Mesenchymal stem cell (in vitro differentiated cells and primary cell): ENCODE results near the gene CHRNA4.

Experiments used
- DNase-seq: peaks from one replicate; pipeline ENCODE4 v3.0.0-alpha.2; 2013
- H2AFZ ChIP-seq: one replicate; pipeline ENCODE4 v1.6.1; 2013; ENCODE audit warnings: low read depth, mild to moderate bottlenecking, control low read depth, inconsistent platforms, low read length, moderate library complexity
- H2AK5ac ChIP-seq: 2 replicates; pipeline ENCODE4 v1.6.1; 2013; ENCODE audit warnings: low read length, moderate library complexity, mild to moderate bottlenecking, inconsistent platforms; ENCODE audit not compliant: severe bottlenecking
- H2BK120ac ChIP-seq: one replicate; pipeline ENCODE4 v1.6.1; 2013; ENCODE audit warnings: low read depth, mild to moderate bottlenecking, inconsistent platforms, low read length, moderate library complexity
- H2BK12ac ChIP-seq, 2 experiments: one replicate each; pipeline ENCODE4 v1.6.1; 2013; ENCODE audit warnings: inconsistent platforms in 2 of 2, low read length in 2 of 2, mild to moderate bottlenecking in 2 of 2, moderate library complexity in 2 of 2, control low read depth in 1 of 2
- H2BK15ac ChIP-seq: one replicate; pipeline ENCODE4 v1.6.1; 2013; ENCODE audit warnings: mild to moderate bottlenecking, low read depth, inconsistent platforms; ENCODE audit not compliant: poor library complexity, severe bottlenecking
- H2BK5ac ChIP-seq: 2 replicates; pipeline ENCODE4 v1.6.1; 2013; ENCODE audit warnings: low read depth, mild to moderate bottlenecking, low read length, control low read depth, inconsistent platforms; ENCODE audit not compliant: poor library complexity, severe bottlenecking
- H3K14ac ChIP-seq, 2 experiments: one replicate each; pipeline ENCODE4 v1.6.1; 2013; ENCODE audit warnings: inconsistent platforms in 2 of 2, low read length in 2 of 2, control low read depth in 1 of 2, mild to moderate bottlenecking in 1 of 2, moderate library complexity in 1 of 2
- H3K18ac ChIP-seq, 2 experiments: one replicate each; pipeline ENCODE4 v1.6.1; 2013; ENCODE audit warnings: inconsistent platforms in 2 of 2, low read length in 2 of 2, control low read depth in 1 of 2, low read depth in 1 of 2, mild to moderate bottlenecking in 1 of 2
- H3K23ac ChIP-seq, 2 experiments: one replicate each; pipeline ENCODE4 v1.6.1; 2013; ENCODE audit warnings: inconsistent platforms in 2 of 2, low read length in 2 of 2, mild to moderate bottlenecking in 2 of 2, moderate library complexity in 2 of 2, control low read depth in 1 of 2
- H3K27ac ChIP-seq: 2 replicates; pipeline ENCODE4 v1.5.1; 2013; ENCODE audit warnings: mild to moderate bottlenecking, moderate library complexity, low read length, control low read depth, inconsistent platforms; ENCODE audit not compliant: poor library complexity, severe bottlenecking
- H3K27me3 ChIP-seq, 2 experiments: 2 replicates each; pipeline versions ENCODE4 v1.6.1 to v1.7.0; 2013; ENCODE audit warnings: low read length in 2 of 2, mild to moderate bottlenecking in 2 of 2, moderate library complexity in 2 of 2, control low read depth in 1 of 2, inconsistent platforms in 1 of 2; ENCODE audit not compliant: control insufficient read depth in 1 of 2, insufficient read depth in 1 of 2
- H3K36me3 ChIP-seq, 2 experiments: 2 replicates each; pipeline versions ENCODE4 v1.6.1 to v1.7.0; 2013; ENCODE audit warnings: low read length in 2 of 2, control low read depth in 1 of 2, inconsistent platforms in 1 of 2, low read depth in 1 of 2, mild to moderate bottlenecking in 1 of 2; ENCODE audit not compliant: insufficient read depth in 2 of 2, control insufficient read depth in 1 of 2
- H3K4ac ChIP-seq, 2 experiments: one replicate each; pipeline ENCODE4 v1.6.1; 2013; ENCODE audit warnings: inconsistent platforms in 2 of 2, low read length in 2 of 2, mild to moderate bottlenecking in 2 of 2, moderate library complexity in 2 of 2, control low read depth in 1 of 2, low read depth in 1 of 2
- H3K4me1 ChIP-seq: 2 replicates; pipeline ENCODE4 v1.6.1; 2013; ENCODE audit warnings: low read depth, low read length, control low read depth; ENCODE audit not compliant: control insufficient read depth, insufficient read depth
- H3K4me2 ChIP-seq: 2 replicates; pipeline ENCODE4 v1.6.1; 2013; ENCODE audit warnings: low read length, mild to moderate bottlenecking, inconsistent platforms; ENCODE audit not compliant: poor library complexity, severe bottlenecking
- H3K4me3 ChIP-seq, 2 experiments: 2 replicates each; pipeline versions ENCODE4 v1.5.1 to v1.7.0; 2013; ENCODE audit warnings: low read length in 2 of 2, mild to moderate bottlenecking in 2 of 2, control low read depth in 1 of 2, low read depth in 1 of 2; ENCODE audit not compliant: insufficient read depth in 1 of 2
- H3K79me1 ChIP-seq: replicated peaks from 2 replicates; pipeline ENCODE4 v1.6.1; 2013; ENCODE audit warnings: mild to moderate bottlenecking, control low read depth, low read length, inconsistent platforms; ENCODE audit not compliant: poor library complexity, severe bottlenecking
- H3K9ac ChIP-seq: 2 replicates; pipeline ENCODE4 v1.7.0; 2013; ENCODE audit warnings: mild to moderate bottlenecking, low read length, moderate library complexity
- H3K9me3 ChIP-seq: 2 replicates; pipeline ENCODE4 v1.7.0; 2013; ENCODE audit warnings: mild to moderate bottlenecking, low read length; ENCODE audit not compliant: control insufficient read depth
- H4K8ac ChIP-seq: one replicate; pipeline ENCODE4 v1.6.1; 2013; ENCODE audit warnings: inconsistent platforms, mild to moderate bottlenecking, low read length, moderate library complexity
- H4K91ac ChIP-seq: one replicate; pipeline ENCODE4 v1.6.1; 2013; ENCODE audit warnings: mild to moderate bottlenecking, low read length, inconsistent platforms
- WGBS: methylation state at CpG from one replicate; pipeline ENCODE4 v1.1.7; 2013; ENCODE audit warnings: mixed read lengths; 5-methylcytosine and 5-hydroxymethylcytosine counted together

Gene CHRNA4

DNA sequence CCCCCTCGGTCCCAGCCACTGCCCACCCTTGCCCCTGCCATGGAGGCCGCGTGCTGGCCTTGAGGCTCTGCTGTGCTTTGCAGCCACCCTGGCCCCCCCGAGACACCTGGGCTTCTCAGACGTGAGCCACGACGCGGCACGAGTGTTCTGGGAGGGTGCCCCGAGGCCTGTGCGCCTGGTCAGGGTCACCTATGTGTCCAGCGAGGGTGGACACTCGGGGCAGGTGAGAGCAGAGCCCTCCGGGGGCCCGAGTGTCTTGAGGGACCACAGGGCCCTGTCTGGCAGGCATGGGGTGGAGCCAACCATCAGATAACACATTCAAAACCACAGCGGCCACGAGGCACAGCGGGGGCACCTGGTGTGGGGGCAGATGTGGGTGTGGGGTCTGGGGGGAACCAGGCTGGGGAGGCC is 49.3 kb downstream of the CHRNA4 start:
- Histone ChIP-seq H2AFZ (no peak overlapping the region), H3K27ac (no peak overlapping the region)

DNA sequence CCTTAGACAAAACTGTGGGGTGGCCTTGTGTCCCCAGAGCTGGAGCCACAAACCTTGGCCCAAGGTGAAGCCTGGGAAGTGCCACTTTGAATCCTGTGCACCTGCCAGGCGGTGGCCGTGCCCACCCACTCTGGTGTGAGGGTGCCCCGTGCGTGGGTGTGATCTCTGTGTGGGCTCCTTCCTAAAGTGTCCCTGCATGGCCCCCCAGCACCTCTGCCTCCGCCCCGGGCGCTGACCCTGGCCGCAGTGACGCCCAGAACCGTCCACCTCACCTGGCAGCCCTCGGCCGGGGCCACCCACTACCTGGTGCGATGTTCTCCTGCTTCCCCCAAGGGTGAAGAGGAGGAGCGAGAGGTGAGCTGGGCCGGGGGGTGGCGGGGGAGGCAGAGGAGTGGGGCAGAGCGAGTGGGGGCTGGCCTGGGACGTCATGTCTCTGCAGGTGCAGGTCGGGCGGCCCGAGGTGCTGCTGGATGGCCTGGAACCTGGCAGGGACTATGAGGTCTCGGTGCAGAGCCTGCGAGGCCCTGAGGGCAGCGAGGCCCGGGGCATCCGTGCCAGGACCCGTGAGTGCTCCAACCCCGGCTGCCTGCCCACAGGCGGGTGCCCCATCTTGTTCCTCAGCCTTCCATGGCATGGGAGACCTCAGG is 49.8 kb downstream of the CHRNA4 start:
- H3K9me3 ChIP-seq, result no peaks in the 10 kb centered on the region
- no peaks in the 10 kb centered on the region for H3K36me3 ChIP-seq
- peaks cover 8% of the 10 kb centered on the region for H3K4me1 ChIP-seq
- no peak overlapping the region for H2BK15ac ChIP-seq
- H3K4me2 ChIP-seq, result no peak overlapping the region
- peaks cover 12 to 57% of the 10 kb centered on the region in 2 experiments for H3K27me3 ChIP-seq
- no peak overlapping the region for H2AFZ ChIP-seq
- H3K27ac ChIP-seq, result no peak overlapping the region
- no peak overlapping the region for H2BK12ac ChIP-seq
- H4K8ac ChIP-seq, result no peak overlapping the region
- no peak overlapping the region for H2BK120ac ChIP-seq
- WGBS, result 90% methylated on average over 23 of the region's 29 CpGs
- no peak overlapping the region for H3K9ac ChIP-seq
- H3K14ac ChIP-seq, result no peak overlapping the region
- no peak overlapping the region for H2AK5ac ChIP-seq
- no peak overlapping the region for H3K23ac ChIP-seq
- DNase-seq, result no peak
- no peaks in the 10 kb centered on the region for H3K79me1 ChIP-seq
- no peak overlapping the region for H4K91ac ChIP-seq
- no peak overlapping the region for H2BK5ac ChIP-seq
- no peak overlapping the region for H3K4ac ChIP-seq
- H3K4me3 ChIP-seq, result no peak overlapping the region
- H3K18ac ChIP-seq, result no peak overlapping the region

More for the DNA sequence above, 49.3 kb downstream of the CHRNA4 start:
- H3K36me3 ChIP-seq, result no peaks in the 10 kb centered on the region
- no peak for DNase-seq
- no peak overlapping the region for H3K4me3 ChIP-seq
- peaks cover 8% of the 10 kb centered on the region for H3K4me1 ChIP-seq
- H3K14ac ChIP-seq, result no peak overlapping the region
- H4K91ac ChIP-seq, result no peak overlapping the region
- H2BK15ac ChIP-seq, result no peak overlapping the region
- no peak overlapping the region for H4K8ac ChIP-seq
- 85% methylated on average over 12 of the region's 18 CpGs for WGBS
- no peak overlapping the region for H2BK5ac ChIP-seq
- H2AK5ac ChIP-seq, result no peak overlapping the region
- no peak overlapping the region for H3K4me2 ChIP-seq
- H2BK120ac ChIP-seq, result no peak overlapping the region
- H3K79me1 ChIP-seq, result no peaks in the 10 kb centered on the region
- no peak overlapping the region for H2BK12ac ChIP-seq
- peaks cover 12 to 53% of the 10 kb centered on the region in 2 experiments for H3K27me3 ChIP-seq
- H3K9me3 ChIP-seq, result no peaks in the 10 kb centered on the region
- no peak overlapping the region for H3K23ac ChIP-seq
- no peak overlapping the region for H3K18ac ChIP-seq
- no peak overlapping the region for H3K4ac ChIP-seq
- no peak overlapping the region for H3K9ac ChIP-seq

DNA sequence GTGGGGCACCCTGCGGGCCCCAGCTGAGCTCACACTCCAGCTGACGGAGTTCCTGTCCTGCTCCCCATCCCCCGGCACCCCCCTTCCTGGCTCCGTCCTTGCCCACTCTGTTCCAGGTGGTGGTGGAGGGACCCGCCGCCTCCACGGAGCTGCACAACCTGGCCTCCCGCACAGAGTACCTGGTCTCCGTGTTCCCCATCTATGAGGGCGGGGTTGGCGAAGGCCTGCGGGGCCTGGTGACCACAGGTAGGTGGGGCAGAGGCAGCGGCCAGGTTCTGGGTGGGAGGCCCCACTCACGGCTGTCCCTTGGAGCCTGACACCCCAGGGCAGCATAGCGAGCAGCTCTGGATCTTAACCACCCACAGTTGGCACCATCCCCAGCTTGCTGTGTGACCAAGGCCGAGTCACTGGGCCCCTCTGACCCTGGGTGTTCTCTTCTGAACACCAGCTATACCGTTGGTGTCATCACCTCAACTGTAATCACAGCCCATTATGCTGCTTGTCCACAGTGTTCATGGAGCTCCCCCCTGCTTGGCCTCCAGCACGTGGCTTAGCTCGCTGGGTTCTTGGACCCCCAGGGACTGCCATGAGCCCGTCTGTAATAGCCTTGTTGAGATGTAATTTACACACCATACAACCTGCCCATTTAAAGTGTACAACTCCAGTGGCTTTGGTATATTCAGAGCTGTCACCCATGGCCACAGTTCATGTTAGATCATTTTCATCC is 50.7 kb downstream of the CHRNA4 start:
- Histone ChIP-seq H2AFZ (no peak overlapping the region), H2BK15ac (no peak overlapping the region), H4K8ac (no peak overlapping the region), H3K9ac (no peak overlapping the region), H3K14ac (no peak overlapping the region), H3K27ac (no peak overlapping the region), H3K18ac (no peak overlapping the region), H3K23ac (no peak overlapping the region), H3K9me3 (no peaks in the 10 kb centered on the region), H2BK120ac (no peak overlapping the region), H3K36me3 (no peaks in the 10 kb centered on the region), H4K91ac (no peak overlapping the region), H2AK5ac (no peak overlapping the region), H3K4me3 (no peak overlapping the region), H3K4ac (no peak overlapping the region), H2BK5ac (no peak overlapping the region), H3K79me1 (no peaks in the 10 kb centered on the region), H3K4me2 (no peak overlapping the region), H2BK12ac (no peak overlapping the region), H3K27me3 (peaks cover 16 to 62% of the 10 kb centered on the region in 2 experiments), H3K4me1 (peaks cover 8% of the 10 kb centered on the region)
- DNase-seq, result no peak
- WGBS, result 73% methylated on average over 20 of the region's 20 CpGs

DNA sequence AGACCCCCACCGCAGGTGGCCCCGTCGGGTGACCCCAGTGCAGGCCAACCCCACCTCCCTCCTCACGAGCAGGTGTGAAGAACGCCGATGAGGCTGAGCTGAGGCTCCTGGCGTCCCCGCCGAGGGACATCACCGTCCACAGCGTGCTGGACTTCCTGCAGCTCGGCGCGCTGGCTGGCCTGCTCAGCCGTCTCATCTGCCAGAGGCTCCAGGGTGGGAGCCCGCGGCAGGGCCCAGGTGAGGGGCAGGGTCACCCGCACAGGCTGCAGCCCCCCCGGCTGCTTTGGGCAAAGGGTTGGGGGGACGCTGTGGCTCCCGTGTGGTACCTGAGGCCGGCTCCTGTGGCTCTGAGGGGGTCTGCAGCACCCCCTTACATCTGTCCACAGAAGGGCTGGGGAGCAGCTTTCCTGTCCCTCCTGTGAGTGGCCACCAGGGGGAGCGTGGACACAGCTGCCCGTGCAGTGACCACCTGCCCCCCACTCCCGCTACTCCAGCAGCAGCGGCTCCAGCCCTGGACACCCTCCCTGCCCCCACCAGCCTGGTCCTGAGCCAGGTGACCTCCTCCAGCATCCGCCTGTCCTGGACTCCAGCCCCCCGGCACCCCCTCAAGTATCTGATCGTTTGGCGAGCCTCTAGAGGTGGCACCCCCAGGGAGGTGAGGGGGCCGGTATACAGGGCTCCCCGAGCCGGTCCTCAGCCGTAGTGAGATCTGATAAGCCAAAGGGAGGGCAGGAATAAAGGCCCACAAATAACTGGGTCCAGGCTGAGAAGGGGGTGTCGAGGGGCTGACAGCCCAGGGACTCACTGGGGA is 51.7 kb downstream of the CHRNA4 start:
- Histone ChIP-seq H3K27ac (no peak overlapping the region), H3K79me1 (no peaks in the 10 kb centered on the region), H2BK12ac (no peak overlapping the region), H2AFZ (no peak overlapping the region), H4K8ac (no peak overlapping the region), H3K9ac (no peak overlapping the region), H3K4ac (no peak overlapping the region), H3K4me1 (peaks cover 8% of the 10 kb centered on the region), H2AK5ac (no peak overlapping the region), H3K4me2 (no peak overlapping the region), H4K91ac (no peak overlapping the region), H3K27me3 (peaks cover 23 to 69% of the 10 kb centered on the region in 2 experiments), H3K14ac (no peak overlapping the region), H3K4me3 (no peak overlapping the region), H2BK120ac (no peak overlapping the region), H3K23ac (no peak overlapping the region), H3K36me3 (no peaks in the 10 kb centered on the region), H2BK15ac (peak overlapping the region; percentile 15), H3K18ac (no peak overlapping the region), H3K9me3 (no peaks in the 10 kb centered on the region), H2BK5ac (no peak overlapping the region)
- DNase-seq, result peak; percentile 33
- 62% methylated on average over 35 of the region's 35 CpGs for WGBS
